ENCODE data around the gene FBXL12. TPM values are rescaled to one million over a fixed set of nuclear protein-coding genes. Genes with fewer than 3 reads are reported as not detected.
"Not testable (repeated sequence)": the region's sequence is repeated elsewhere in the genome, so short reads cannot be mapped to it uniquely, and the experiment has no call there.

The FBXL12 gene
- polyA plus RNA-seq, 4 donors: 25.0 to 37.8 (median 32.6) TPM

GRCh38 chr19:9796113-9796773 lies 22.6 kb downstream of the FBXL12 start:
- peak in 2 of 4 donors; percentile 67 to 87 for DNase-seq (ENCODE audit: low read depth in 4 of 4, low spot score in 2 of 4)

DNA sequence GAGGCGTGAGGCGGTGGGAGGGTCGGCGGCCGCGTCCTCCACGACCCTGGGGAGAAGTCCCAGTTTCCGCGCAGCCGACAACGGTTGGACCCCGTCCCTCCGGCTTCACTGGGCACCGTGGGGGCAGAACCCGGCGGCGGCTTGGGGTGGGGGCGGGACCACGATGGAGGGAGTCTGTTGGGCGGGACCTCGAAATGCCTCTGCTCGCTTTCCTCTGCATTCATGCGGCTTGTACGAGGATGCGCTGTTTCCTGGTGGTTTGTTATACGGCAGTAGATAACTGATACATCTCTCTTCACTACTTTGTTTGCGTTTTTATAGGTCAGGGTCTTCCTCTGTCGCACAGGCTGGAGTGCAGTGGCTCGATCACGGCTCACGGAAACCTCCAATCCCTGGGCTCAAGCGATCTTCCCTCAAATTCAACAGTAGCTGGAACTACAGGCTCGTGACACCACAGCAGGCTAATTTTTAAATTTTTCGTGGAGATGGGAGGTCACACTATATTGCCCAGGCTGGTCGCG lies 25.7 kb downstream of the FBXL12 start:
- DNase-seq (ENCODE audit: low read depth in 4 of 4, low spot score in 2 of 4): no peak

DNA sequence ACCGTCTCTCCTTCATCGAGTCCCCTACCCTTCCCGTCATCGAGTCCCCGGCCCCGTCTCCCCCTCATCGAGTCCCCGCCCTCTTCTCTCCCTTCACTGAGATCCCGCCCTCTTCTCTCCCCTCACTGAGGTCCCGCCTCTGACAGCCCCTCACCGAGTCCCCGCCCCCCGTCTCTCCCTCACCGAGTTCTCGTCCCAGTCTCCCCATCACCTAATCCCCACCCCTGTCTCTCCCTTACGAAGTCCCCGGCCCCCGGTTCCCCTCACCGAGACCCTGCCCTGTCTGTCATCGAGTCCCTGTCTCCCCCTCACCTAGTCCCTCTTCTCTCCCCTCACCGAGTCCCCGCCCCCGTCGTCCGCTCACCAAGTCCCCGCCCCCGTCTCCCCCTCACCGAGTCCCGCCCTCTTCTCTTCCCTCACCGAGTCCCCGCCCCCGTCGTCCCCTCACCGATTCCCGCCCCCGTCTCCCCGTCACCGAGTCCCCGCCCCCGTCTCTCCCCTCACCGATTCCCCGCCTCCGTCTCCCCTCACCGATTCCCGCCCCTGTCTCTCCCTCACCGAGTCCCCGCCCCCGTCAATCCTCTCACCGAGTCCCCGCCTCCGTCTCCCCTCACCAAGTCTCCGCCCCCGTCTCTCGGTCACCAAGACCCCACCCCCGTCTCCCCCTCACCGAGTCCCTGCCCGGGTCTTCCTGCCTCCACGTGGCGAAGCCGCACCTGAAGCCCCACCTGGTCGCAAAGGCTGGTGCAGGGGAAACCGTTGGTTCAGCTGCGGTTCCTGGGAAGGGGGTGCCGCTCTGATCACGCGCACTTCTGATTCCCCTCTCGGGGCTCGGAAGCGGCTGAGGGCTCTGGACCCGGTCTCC lies 26.4 kb downstream of the FBXL12 start:
- DNase-seq (ENCODE audit: low read depth in 4 of 4, low spot score in 2 of 4): peak; percentile 84 to 94 (median 92)

DNA sequence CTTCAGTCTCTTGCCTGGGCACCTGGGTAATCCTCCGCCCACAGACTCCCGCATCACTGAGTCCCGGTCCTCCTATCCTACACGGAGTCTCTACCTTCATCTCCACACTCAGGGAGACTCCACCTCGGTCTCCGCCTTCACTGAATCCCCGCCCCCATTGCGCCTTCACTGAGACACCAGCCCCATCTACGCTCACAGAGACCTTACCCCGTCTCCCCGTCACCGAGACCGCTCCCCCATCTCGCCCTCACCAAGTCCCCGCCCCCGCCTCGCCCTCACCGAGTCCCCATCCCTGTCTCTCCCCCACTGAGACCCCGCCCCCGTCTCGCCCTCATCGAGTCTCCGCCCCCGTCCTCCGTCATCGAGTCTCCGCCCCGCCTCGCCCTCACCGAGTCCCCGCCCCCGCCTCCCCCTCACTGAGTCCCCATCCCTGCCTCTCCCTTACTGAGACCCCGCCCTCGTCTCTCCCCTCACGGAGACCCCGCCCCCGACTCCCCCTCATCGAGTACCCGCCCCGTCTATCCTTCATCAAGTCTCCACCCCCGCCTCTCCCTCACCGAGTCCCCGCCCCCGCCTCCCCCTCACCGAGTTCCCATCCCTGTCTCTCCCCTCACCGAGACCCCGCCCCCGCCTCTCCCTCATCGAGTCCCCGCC lies 27.2 kb downstream of the FBXL12 start:
- peak; percentile 59 to 93 (median 87) for DNase-seq (ENCODE audit: low read depth in 4 of 4, low spot score in 2 of 4)

- not testable (repeated sequence) for DNase-seq (ENCODE audit: low read depth in 4 of 4, low spot score in 2 of 4)
Observed at GRCh38 chr19:9791073-9791367, 27.9 kb downstream of the FBXL12 start.

GRCh38 chr19:9789579-9789978 lies 29.3 kb downstream of the FBXL12 start:
- DNase-seq (ENCODE audit: low read depth in 4 of 4, low spot score in 2 of 4): not testable (repeated sequence)

DNA sequence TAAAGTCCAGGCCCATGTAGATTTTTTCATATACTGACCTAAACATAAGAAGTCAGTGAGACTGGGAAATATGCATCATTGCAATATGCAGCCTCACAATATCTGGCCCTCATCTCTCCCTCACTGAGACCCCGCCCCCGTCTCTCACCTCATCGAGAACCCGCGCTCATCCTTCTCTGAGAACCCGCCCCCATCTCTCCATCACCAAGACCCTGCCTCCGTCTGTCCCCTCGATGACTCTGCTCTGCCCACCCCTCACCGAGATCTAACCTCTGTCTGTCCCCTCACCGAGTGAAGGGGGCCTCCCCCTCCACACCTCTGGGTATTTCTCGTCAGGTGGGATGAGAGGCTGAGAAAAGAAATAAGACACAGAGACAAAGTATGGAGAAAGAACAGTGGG lies 29.8 kb downstream of the FBXL12 start:
- no peak for DNase-seq (ENCODE audit: low read depth in 4 of 4, low spot score in 2 of 4)

DNA sequence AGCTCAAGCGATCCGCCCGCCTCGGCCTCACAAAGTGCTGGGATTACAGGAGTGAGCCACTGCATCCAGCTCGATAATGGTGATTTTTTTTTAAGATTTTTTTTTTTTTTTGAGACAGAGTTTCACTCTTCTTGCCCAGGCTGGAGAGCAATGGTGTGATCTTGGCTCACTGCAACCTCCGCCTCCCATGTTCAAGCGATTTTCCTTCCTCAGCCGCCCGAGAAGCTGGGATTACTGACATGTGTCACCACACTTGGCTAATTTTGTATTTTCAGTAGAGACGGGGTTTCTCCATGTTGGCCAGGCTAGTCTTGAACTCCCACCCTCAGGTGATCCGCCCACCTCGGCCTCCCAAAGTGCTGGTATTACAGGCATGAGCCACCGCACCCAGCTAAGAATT lies 30.3 kb downstream of the FBXL12 start:
- DNase-seq (ENCODE audit: low read depth in 4 of 4, low spot score in 2 of 4): not testable (repeated sequence)

- no peak for DNase-seq (ENCODE audit: low read depth in 4 of 4, low spot score in 2 of 4)
Observed at GRCh38 chr19:9786819-9787218, 32.1 kb downstream of the FBXL12 start.

GRCh38 chr19:9786342-9786741 lies 32.5 kb downstream of the FBXL12 start:
- DNase-seq (ENCODE audit: low read depth in 4 of 4, low spot score in 2 of 4): no peak

DNA sequence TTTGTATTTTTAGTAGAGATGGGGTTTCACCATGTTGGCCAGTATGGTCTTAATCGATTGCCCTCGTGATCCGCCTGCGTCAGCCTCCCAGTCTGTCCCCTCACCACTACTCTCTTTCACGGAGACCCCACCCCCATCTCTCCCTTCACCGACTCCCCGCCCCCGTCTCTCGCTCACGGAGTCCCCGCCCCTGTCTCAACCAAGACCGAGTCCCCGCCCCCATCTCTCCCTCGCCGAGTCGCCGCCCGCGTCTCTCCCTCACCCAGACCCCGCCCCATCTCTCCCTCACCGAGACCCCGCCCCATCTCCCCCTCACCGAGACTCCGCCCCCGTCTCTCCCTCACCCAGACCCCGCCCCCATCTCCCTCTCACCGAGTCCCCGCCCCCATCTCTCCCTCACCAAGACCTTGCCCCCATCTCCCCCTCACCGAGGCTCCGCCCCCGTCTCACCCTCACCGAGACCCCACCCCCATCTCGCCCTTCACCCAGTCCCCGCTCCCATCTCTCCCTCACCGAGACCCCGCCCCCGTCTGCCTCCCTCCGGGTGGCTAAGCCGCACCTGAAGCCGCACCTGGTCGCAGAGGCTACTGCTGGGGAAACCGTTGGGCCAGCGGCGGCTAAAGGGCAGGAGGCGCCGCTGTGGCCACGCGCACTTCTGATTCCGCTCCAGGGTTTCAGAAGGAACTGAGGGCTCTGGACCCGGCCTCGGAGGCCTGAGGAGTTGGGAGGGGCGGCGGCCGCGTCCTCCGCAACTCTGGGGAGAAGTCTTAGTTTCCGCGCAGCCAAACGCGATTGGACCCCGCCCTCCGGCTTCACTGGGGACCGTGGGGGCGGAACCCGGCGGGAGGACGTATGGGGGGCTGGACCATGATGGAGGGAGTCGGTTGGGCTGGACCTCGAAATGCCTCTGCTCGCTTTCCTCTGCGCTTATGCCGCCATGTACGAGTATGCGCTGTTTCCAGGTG lies 33.2 kb downstream of the FBXL12 start:
- DNase-seq (ENCODE audit: low read depth in 4 of 4, low spot score in 2 of 4): peak; percentile 93 to 96 (median 96)

DNA sequence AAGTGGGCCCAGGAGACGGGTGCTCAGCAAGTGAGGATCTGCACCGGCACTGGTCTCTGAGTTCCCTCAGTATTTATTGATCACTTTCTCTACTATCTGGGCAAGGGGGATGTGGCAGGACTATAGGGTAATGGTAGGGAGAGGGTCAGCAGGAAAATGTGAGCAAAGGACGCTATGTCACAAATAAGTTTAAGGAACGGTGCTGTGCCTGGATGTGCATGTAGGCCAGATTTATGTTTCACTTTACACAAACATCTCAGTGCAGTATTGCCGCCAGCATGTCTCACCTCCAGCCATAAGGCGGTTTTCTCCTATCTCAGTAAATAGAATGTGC lies 34.7 kb downstream of the FBXL12 start:
- not testable (repeated sequence) for DNase-seq (ENCODE audit: low read depth in 4 of 4, low spot score in 2 of 4)

GRCh38 chr19:9782338-9782737 lies 36.5 kb downstream of the FBXL12 start:
- DNase-seq (ENCODE audit: low read depth in 4 of 4, low spot score in 2 of 4): no peak

- peak; percentile 91 to 95 (median 93) for DNase-seq (ENCODE audit: low read depth in 4 of 4, low spot score in 2 of 4)
Observed at GRCh38 chr19:9768175-9769112, 50.4 kb downstream of the FBXL12 start, which contains the start of gene ZNF846. Gene ZNF846 (minus strand): TSS chr19:9768738. CDS start chr19:9764950, 3,788 bp downstream.

Other genes with a start within 250 kb of the FBXL12 start
- gene ZNF121, start 234.6 kb downstream of the FBXL12 start, polyA plus RNA-seq (ENCODE audit: insufficient read length in 4 of 4): 10 to 100 TPM; 13.5 to 31.6 (median 17.9) TPM
- 10 to 100 TPM; 54.9 to 65.4 (median 63.1) TPM for gene ZNF561, start 197.8 kb downstream of the FBXL12 start, polyA plus RNA-seq (ENCODE audit: insufficient read length in 4 of 4)
- gene ZNF562, start 144.0 kb downstream of the FBXL12 start, polyA plus RNA-seq (ENCODE audit: insufficient read length in 4 of 4): 10 to 100 TPM; 21.5 to 26.0 (median 22.6) TPM
- gene ZNF846, start 50.3 kb downstream of the FBXL12 start, polyA plus RNA-seq (ENCODE audit: insufficient read length in 4 of 4): 10 to 100 TPM; 12.9 to 37.4 (median 25.4) TPM
- gene UBL5, start 8.8 kb upstream of the FBXL12 start, polyA plus RNA-seq (ENCODE audit: insufficient read length in 4 of 4): 100 to 1,000 TPM; 258 to 375 (median 299) TPM
- 10 to 100 TPM; 48.2 to 90.6 (median 68.8) TPM for gene PIN1, start 16.2 kb upstream of the FBXL12 start, polyA plus RNA-seq (ENCODE audit: insufficient read length in 4 of 4)
- gene OLFM2, start 117.4 kb upstream of the FBXL12 start, polyA plus RNA-seq (ENCODE audit: insufficient read length in 4 of 4): 10 to 100 TPM; 16.2 to 22.5 (median 21.5) TPM
- gene COL5A3, start 191.4 kb upstream of the FBXL12 start, polyA plus RNA-seq (ENCODE audit: insufficient read length in 4 of 4): 1 to 10 TPM in 2 of 4 donors, under 1 TPM in 2; 0.78 to 1.6 (median 1.3) TPM
- gene RDH8, start 194.4 kb upstream of the FBXL12 start, polyA plus RNA-seq (ENCODE audit: insufficient read length in 4 of 4): under 1 TPM in 1 of 4 donors, not detected in 3; 0.27 TPM